OCI-LY1 (cell line): ENCODE measurements around the gene CHD9NB.

Experiments used
- H2AFZ ChIP-seq: fragments of 200-600 bp; sonication (generic), shearing (Covaris generic); 2 replicates; pipeline ENCODE4 v1.6.0; 2014; ENCODE audit warnings: antibody characterized with exemption, mild to moderate bottlenecking, low read length
- H3F3A ChIP-seq: fragments of 200-600 bp; sonication (generic), shearing (Covaris generic); 2 replicates; pipeline ENCODE4 v1.6.0; 2014; ENCODE audit warnings: mild to moderate bottlenecking, antibody characterized with exemption, low read length, moderate library complexity; ENCODE audit not compliant: insufficient read depth
- H3K27ac ChIP-seq: fragments of 200-600 bp; sonication (generic); 2 replicates; pipeline ENCODE4 v1.5.1; 2014; ENCODE audit warnings: low read length, mixed run types, mild to moderate bottlenecking, low read depth; ENCODE audit not compliant: poor library complexity, severe bottlenecking
- H3K27me3 ChIP-seq: fragments of 200-600 bp; sonication (generic); 2 replicates; pipeline ENCODE4 v1.6.0; 2014; ENCODE audit warnings: antibody characterized with exemption, mild to moderate bottlenecking, low read length, moderate library complexity; ENCODE audit not compliant: insufficient read depth
- H3K36me3 ChIP-seq: fragments of 200-600 bp; sonication (generic); 2 replicates; pipeline ENCODE4 v1.6.1; 2014; ENCODE audit warnings: mild to moderate bottlenecking, antibody characterized with exemption, low read length, moderate library complexity, mixed read lengths; ENCODE audit not compliant: insufficient read depth
- H3K4me1 ChIP-seq: fragments of 200-600 bp; sonication (generic); 2 replicates; pipeline ENCODE4 v1.5.1; 2014; ENCODE audit warnings: mild to moderate bottlenecking, low read length, moderate library complexity; ENCODE audit not compliant: insufficient read depth, severe bottlenecking
- H3K4me2 ChIP-seq: fragments of 200-600 bp; sonication (generic), shearing (Covaris generic); 2 replicates; pipeline ENCODE4 v1.6.1; 2014; ENCODE audit warnings: low read length
- H3K4me3 ChIP-seq: fragments of 200-600 bp; sonication (generic); 2 replicates; pipeline ENCODE4 v1.5.1; 2014; ENCODE audit warnings: low read length, low read depth, mild to moderate bottlenecking, mixed read lengths; ENCODE audit not compliant: poor library complexity, severe bottlenecking
- H3K79me2 ChIP-seq: fragments of 200-600 bp; shearing (Covaris generic); 2 replicates; pipeline ENCODE4 v1.6.1; 2016; ENCODE audit warnings: mixed run types, low read length, mixed read lengths; ENCODE audit not compliant: insufficient read depth
- H3K9ac ChIP-seq: fragments of 200-600 bp; sonication (generic), shearing (Covaris generic); 2 replicates; pipeline ENCODE4 v1.6.1; 2014; ENCODE audit warnings: mild to moderate bottlenecking, low read length, mixed read lengths
- H3K9me2 ChIP-seq: fragments of 200-600 bp; sonication (generic), shearing (Covaris generic); 2 replicates; pipeline ENCODE4 v1.6.1; 2014; ENCODE audit warnings: low read depth, mild to moderate bottlenecking, low read length, mixed read lengths
- H3K9me3 ChIP-seq: fragments of 200-600 bp; shearing (Covaris generic); 2 replicates; pipeline ENCODE4 v1.6.1; 2014; ENCODE audit warnings: low read length, mixed read lengths
- H4K20me1 ChIP-seq: fragments of 200-600 bp; sonication (generic), shearing (Covaris generic); 2 replicates; pipeline ENCODE4 v1.6.0; 2016; ENCODE audit warnings: mild to moderate bottlenecking, low read length; ENCODE audit not compliant: insufficient read depth
- EZH2 ChIP-seq: fragments of 200-600 bp; sonication (generic), shearing (Covaris generic); IDR thresholded peaks from 2 replicates; pipeline ENCODE4 v1.8.0; 2017; ENCODE audit warnings: borderline replicate concordance, mixed run types, mild to moderate bottlenecking, antibody characterized with exemption, low read length, moderate library complexity, mixed read lengths
- TF ChIP-seq, protein P1 (sequence below): fragments of 200-600 bp; sonication (generic), shearing (Covaris generic); IDR thresholded peaks from 2 replicates; pipeline ENCODE4 v1.5.1; 2017; ENCODE audit warnings: mild to moderate bottlenecking, antibody characterized with exemption, low read length, moderate library complexity, mixed read lengths

Gene CHD9NB

DNA sequence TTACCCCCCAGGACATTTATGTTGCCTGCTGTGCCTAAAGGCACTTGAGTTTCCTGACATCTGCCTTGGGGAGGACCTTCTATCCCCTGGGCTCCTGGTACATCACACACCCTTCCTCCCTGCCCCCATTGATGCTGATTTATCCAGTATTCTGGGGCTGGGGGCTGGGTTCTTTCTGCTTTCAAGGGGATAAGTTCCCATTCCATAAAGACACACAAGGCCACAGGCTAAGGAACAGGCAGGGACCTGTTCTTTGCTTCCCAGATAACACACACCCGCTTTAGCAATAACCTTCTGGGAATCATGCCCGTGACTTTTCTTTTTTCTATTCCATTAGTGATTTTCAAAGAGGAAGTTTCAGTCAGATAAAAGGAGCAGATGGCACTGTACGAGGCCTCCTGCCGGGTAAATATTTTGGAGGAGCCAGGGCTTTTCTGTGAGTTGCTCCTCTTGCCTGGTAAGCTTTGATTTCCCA, 32.7 kb upstream of the CHD9NB start:
- H3K79me2 ChIP-seq, result peaks cover 7% of the 10 kb centered on the region
- no peak overlapping the region for H3K9ac ChIP-seq
- no peak overlapping the region for H3K27ac ChIP-seq
- no peak overlapping the region for H3K4me2 ChIP-seq
- no peaks in the 10 kb centered on the region for H4K20me1 ChIP-seq
- H3K9me2 ChIP-seq, result no peaks in the 10 kb centered on the region
- H3K9me3 ChIP-seq, result no peaks in the 10 kb centered on the region
- H3K4me3 ChIP-seq, result no peak overlapping the region
- no peaks in the 10 kb centered on the region for H3K27me3 ChIP-seq
- H3F3A ChIP-seq, result no peaks in the 10 kb centered on the region
- no peaks in the 10 kb centered on the region; the same call in 1 of the 2 replicates for H3K36me3 ChIP-seq
- H2AFZ ChIP-seq, result no peak overlapping the region
- no peak for TF ChIP-seq EZH2
- TF ChIP-seq, protein P1, sequence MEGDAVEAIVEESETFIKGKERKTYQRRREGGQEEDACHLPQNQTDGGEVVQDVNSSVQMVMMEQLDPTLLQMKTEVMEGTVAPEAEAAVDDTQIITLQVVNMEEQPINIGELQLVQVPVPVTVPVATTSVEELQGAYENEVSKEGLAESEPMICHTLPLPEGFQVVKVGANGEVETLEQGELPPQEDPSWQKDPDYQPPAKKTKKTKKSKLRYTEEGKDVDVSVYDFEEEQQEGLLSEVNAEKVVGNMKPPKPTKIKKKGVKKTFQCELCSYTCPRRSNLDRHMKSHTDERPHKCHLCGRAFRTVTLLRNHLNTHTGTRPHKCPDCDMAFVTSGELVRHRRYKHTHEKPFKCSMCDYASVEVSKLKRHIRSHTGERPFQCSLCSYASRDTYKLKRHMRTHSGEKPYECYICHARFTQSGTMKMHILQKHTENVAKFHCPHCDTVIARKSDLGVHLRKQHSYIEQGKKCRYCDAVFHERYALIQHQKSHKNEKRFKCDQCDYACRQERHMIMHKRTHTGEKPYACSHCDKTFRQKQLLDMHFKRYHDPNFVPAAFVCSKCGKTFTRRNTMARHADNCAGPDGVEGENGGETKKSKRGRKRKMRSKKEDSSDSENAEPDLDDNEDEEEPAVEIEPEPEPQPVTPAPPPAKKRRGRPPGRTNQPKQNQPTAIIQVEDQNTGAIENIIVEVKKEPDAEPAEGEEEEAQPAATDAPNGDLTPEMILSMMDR, result no peak
- peaks cover 29% of the 10 kb centered on the region for H3K4me1 ChIP-seq

DNA sequence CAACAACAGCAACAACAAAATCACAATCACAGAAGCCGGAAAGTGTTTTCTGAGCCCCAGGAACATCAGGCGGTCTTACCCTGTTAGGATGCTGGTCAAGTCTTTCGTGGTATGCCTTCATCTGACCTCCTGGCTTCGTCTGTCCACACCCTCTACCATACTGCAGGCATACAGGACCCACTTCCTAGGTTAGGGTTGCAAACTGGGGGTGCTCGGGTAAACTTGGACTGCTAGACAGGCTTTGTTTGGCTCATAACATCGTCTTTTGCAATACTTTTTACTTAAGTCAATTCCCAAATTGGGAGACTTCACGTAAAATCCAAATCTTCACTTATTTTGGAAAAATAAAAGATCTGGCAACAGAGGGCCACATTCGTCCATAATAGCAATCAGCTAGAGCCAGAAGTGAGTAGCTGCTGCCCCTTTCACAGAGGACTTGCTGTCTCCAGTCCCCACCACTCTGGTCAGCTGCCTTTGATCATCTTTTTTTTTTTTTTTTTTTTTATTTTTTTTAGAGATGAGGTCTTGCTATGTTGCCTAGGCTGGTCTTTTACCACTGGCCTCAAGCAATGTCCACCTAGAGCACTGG, 32.1 kb upstream of the CHD9NB start:
- Histone ChIP-seq H3K27ac (no peak overlapping the region), H3K36me3 (no peaks in the 10 kb centered on the region; the same call in 1 of the 2 replicates), H3K27me3 (no peaks in the 10 kb centered on the region), H3K4me2 (no peak overlapping the region), H2AFZ (no peak overlapping the region), H3K79me2 (peaks cover 7% of the 10 kb centered on the region), H4K20me1 (no peaks in the 10 kb centered on the region), H3K9ac (no peak overlapping the region), H3K4me1 (peaks cover 24% of the 10 kb centered on the region), H3K4me3 (no peak overlapping the region), H3K9me2 (no peaks in the 10 kb centered on the region), H3F3A (no peaks in the 10 kb centered on the region), H3K9me3 (no peaks in the 10 kb centered on the region)
- TF ChIP-seq, protein P1, result no peak
- TF ChIP-seq EZH2, result no peak

- Histone ChIP-seq H3K4me2 (no peak overlapping the region), H3K36me3 (no peaks in the 10 kb centered on the region; the same call in 1 of the 2 replicates), H4K20me1 (no peaks in the 10 kb centered on the region), H3K27me3 (no peaks in the 10 kb centered on the region), H2AFZ (no peak overlapping the region), H3K9ac (no peak overlapping the region), H3K79me2 (peaks cover 7% of the 10 kb centered on the region), H3K27ac (no peak overlapping the region), H3K4me3 (no peak overlapping the region), H3K9me3 (no peaks in the 10 kb centered on the region), H3K9me2 (no peaks in the 10 kb centered on the region), H3F3A (no peaks in the 10 kb centered on the region), H3K4me1 (peaks cover 22% of the 10 kb centered on the region)
- no peak for TF ChIP-seq EZH2
These were observed 31.4 kb upstream of the CHD9NB start for GRCh38 chr16:53084141-53084541.

DNA sequence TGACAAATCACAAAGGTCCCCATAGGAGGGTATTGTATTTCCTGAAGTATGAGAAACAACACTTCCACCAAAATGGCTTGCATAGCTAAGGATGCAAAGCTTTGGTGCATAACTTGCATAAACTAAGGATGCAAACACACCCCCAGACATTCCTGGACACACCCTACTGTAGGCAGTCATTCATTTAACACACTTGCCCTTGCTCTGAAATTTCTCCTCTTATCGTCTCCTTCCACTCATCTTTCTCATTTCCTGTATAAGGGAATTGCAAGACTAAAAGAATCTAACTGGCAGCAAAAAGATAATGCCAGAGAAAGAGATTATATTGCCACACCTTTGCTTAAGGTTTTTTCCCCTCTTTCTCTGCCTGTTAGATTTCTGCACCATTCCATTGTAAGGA, 30.4 kb upstream of the CHD9NB start:
- Histone ChIP-seq H3F3A (no peaks in the 10 kb centered on the region), H3K4me2 (no peak overlapping the region), H3K4me1 (peaks cover 22% of the 10 kb centered on the region)

More for the DNA sequence above, 30.4 kb upstream of the CHD9NB start:
- Histone ChIP-seq H3K27me3 (no peaks in the 10 kb centered on the region), H3K4me3 (no peak overlapping the region), H4K20me1 (no peaks in the 10 kb centered on the region), H2AFZ (no peak overlapping the region), H3K79me2 (peaks cover 7% of the 10 kb centered on the region), H3K9me3 (no peaks in the 10 kb centered on the region), H3K36me3 (no peaks in the 10 kb centered on the region; the same call in 1 of the 2 replicates), H3K9ac (no peak overlapping the region), H3K27ac (no peak overlapping the region), H3K9me2 (no peaks in the 10 kb centered on the region)
- TF ChIP-seq, protein P1, result no peak
- no peak for TF ChIP-seq EZH2
